ENCODE data around the gene CEACAM18.
"Not testable (repeated sequence)": the region's sequence is repeated elsewhere in the genome, so short reads cannot be mapped to it uniquely, and the experiment has no call there.

CEACAM18 gene

DNA sequence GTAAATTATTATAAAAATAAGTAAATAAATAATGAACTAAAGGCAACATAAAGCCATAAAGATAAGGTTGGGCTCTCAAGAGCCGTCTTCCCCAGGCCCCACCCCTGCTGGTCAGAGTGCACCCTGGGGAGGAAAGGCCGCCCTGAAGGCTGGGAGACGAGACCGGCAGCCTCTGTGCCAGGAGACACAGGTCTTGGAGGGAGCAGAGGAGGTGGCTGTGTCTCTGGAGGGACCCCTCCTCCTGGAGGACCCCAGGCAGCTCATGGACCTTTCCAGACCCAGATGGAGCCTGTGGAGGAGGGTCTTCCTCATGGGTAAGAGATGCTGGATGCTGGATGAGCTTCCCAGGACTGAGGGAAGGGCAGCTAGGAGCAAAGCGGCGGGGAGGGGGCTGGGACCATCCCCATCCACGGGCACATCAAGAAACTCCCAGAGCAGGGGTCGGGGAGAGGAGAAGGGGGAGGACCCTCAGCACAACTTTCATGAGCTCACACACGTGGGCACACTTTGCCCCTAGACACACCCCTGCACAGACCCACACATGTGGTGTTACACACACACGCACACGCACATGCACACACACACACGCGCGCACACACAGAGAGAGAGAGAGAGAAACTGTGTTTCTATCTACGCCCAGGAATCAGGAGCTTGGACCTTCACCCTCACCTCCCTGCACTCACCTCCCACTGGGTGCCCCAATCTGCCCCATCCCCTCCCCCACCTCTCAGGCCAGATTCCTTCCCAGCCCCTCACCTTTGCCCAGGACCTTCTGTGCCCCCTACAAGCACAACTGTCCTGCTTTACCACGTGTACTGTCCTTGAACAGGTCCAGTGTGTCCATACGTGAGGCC lies at the start of gene CEACAM18:
CEACAM18 (plus strand) TSS at position 159 of the 854 bp plus-strand sequence.
- Mint-ChIP-seq H3K4me1 (ENCODE audit: low read depth) (no peaks in the 10 kb centered on the region), H3K9me3 (no peaks in the 10 kb centered on the region), H3K27ac (no peak within 1 kb of the TSS), H3K36me3 (ENCODE audit: low read depth) (no peaks in the 10 kb centered on the region), H3K27me3 (peaks cover 62% of the 10 kb centered on the region), H3K4me3 (no peak within 1 kb of the TSS)
- intact Hi-C loops (cut with micrococcal nuclease) = loop anchor here (10.0 kb wide), 1 partner anchor 356 kb away; no protein-coding TSS in a partner anchor

DNA sequence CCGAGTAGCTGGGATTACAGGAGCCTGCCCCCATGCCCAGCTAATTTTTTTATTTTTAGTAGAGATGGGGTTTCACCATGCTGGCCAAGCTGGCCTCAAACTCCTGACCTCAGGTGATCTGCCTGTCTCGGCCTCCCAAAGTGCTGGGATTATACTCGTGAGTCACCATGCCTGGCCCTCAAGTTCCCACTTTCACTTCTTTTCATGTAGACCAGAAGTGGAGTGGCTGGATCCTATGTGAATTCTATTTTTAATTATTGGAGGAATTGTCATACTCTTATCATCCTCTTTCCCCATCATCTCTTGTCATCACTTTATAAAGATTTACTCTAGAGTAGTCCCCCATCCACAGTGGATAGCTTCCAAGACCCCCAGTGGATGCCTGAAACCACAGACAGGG lies 48.1 kb upstream of the CEACAM18 start:
- Mint-ChIP-seq H3K36me3 (ENCODE audit: low read depth) (no peaks in the 10 kb centered on the region), H3K9me3 (no peaks in the 10 kb centered on the region), H3K27ac (no peak overlapping the region), H3K27me3 (no peaks in the 10 kb centered on the region), H3K4me1 (ENCODE audit: low read depth) (peaks cover 64% of the 10 kb centered on the region), H3K4me3 (no peak overlapping the region)
- intact Hi-C loops (cut with micrococcal nuclease) = no loop called here

- Mint-ChIP-seq H3K4me1 (ENCODE audit: low read depth) (peaks cover 59% of the 10 kb centered on the region), H3K9me3 (no peaks in the 10 kb centered on the region), H3K27ac (no peak overlapping the region), H3K27me3 (peaks cover 1% of the 10 kb centered on the region), H3K4me3 (no peak overlapping the region), H3K36me3 (ENCODE audit: low read depth) (no peaks in the 10 kb centered on the region)
- intact Hi-C loops (cut with micrococcal nuclease) = no loop called here
Measured at GRCh38 chr19:51431124-51431523, 47.2 kb upstream of the CEACAM18 start.

GRCh38 chr19:51433043-51433442 lies 45.3 kb upstream of the CEACAM18 start:
- H3K4me3 Mint-ChIP-seq = no peak overlapping the region
- H3K36me3 Mint-ChIP-seq (ENCODE audit: low read depth) = no peaks in the 10 kb centered on the region
- intact Hi-C loops (cut with micrococcal nuclease) = no loop called here
- H3K27ac Mint-ChIP-seq = no peak overlapping the region
- peaks cover 3% of the 10 kb centered on the region for H3K27me3 Mint-ChIP-seq
- H3K9me3 Mint-ChIP-seq = no peaks in the 10 kb centered on the region
- peaks cover 46% of the 10 kb centered on the region for H3K4me1 Mint-ChIP-seq (ENCODE audit: low read depth)

DNA sequence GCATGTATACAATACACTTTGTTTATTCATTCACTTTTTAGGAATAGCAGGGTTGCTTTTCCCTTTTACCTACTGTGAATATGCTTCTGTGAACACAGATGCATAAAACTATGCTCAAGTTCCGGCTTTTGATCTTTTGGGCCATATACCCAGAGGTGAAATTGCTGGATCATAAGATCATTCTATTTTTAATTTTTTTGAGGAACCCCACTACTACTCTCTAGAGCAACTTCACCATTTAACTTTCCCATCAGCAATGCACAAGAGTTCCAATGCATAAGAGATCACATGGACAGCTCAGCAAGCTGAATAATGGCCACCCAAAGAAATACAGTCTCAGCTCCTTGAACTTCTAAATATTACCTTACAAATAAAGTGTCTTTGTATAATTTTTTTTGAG lies 43.9 kb upstream of the CEACAM18 start:
- H3K4me1 Mint-ChIP-seq (ENCODE audit: low read depth) = peaks cover 52% of the 10 kb centered on the region
- H3K27ac Mint-ChIP-seq = no peak overlapping the region
- H3K4me3 Mint-ChIP-seq = no peak overlapping the region
- H3K27me3 Mint-ChIP-seq = peaks cover 3% of the 10 kb centered on the region
- no peaks in the 10 kb centered on the region for H3K9me3 Mint-ChIP-seq
- intact Hi-C loops (cut with micrococcal nuclease) = no loop called here
- no peaks in the 10 kb centered on the region for H3K36me3 Mint-ChIP-seq (ENCODE audit: low read depth)

DNA sequence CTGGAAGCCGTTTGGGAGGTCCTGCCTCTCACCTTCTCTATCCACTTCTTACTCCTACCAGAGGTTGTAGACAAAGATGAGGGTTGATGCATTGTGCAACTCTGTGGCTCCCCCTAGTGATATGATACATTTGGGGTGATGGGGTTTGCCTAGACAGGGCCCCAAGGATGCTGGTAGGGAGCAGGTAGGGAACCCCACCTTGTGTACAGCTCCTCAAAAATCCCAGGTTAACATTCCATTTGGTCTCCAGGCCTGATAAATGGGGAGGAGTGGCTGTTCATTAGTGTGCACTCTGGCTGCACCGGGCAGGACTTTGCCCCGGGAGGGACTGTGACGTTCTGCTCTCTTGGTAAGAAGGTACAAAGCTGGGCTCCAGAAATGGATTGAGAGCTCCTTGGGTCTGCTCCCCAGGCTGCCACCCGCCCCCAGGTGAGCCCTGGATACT lies 39.3 kb upstream of the CEACAM18 start:
- no peaks in the 10 kb centered on the region for H3K9me3 Mint-ChIP-seq
- no peak overlapping the region for H3K27ac Mint-ChIP-seq
- no peak overlapping the region for H3K4me3 Mint-ChIP-seq
- H3K36me3 Mint-ChIP-seq (ENCODE audit: low read depth) = no peaks in the 10 kb centered on the region
- H3K27me3 Mint-ChIP-seq = peaks cover 26% of the 10 kb centered on the region
- intact Hi-C loops (cut with micrococcal nuclease) = loop anchor here (2.0 to 5.0 kb wide), 2 partner anchors 16 to 102 kb away; no protein-coding TSS in a partner anchor
- H3K4me1 Mint-ChIP-seq (ENCODE audit: low read depth) = peaks cover 51% of the 10 kb centered on the region

GRCh38 chr19:51440052-51440451 lies 38.3 kb upstream of the CEACAM18 start:
- peaks cover 44% of the 10 kb centered on the region for H3K4me1 Mint-ChIP-seq (ENCODE audit: low read depth)
- no peaks in the 10 kb centered on the region for H3K36me3 Mint-ChIP-seq (ENCODE audit: low read depth)
- H3K4me3 Mint-ChIP-seq = no peak overlapping the region
- H3K9me3 Mint-ChIP-seq = no peaks in the 10 kb centered on the region
- H3K27ac Mint-ChIP-seq = no peak overlapping the region
- peaks cover 31% of the 10 kb centered on the region for H3K27me3 Mint-ChIP-seq
- intact Hi-C loops (cut with micrococcal nuclease) = no loop called here

- intact Hi-C loops (cut with micrococcal nuclease) = no loop called here
- Mint-ChIP-seq H3K4me3 (peak overlapping the region; percentile 69), H3K36me3 (ENCODE audit: low read depth) (no peaks in the 10 kb centered on the region), H3K27me3 (peaks cover 37% of the 10 kb centered on the region), H3K9me3 (no peaks in the 10 kb centered on the region), H3K27ac (peak overlapping the region; percentile 79), H3K4me1 (ENCODE audit: low read depth) (peaks cover 44% of the 10 kb centered on the region)
Measured at GRCh38 chr19:51440846-51441409, 37.4 kb upstream of the CEACAM18 start.

DNA sequence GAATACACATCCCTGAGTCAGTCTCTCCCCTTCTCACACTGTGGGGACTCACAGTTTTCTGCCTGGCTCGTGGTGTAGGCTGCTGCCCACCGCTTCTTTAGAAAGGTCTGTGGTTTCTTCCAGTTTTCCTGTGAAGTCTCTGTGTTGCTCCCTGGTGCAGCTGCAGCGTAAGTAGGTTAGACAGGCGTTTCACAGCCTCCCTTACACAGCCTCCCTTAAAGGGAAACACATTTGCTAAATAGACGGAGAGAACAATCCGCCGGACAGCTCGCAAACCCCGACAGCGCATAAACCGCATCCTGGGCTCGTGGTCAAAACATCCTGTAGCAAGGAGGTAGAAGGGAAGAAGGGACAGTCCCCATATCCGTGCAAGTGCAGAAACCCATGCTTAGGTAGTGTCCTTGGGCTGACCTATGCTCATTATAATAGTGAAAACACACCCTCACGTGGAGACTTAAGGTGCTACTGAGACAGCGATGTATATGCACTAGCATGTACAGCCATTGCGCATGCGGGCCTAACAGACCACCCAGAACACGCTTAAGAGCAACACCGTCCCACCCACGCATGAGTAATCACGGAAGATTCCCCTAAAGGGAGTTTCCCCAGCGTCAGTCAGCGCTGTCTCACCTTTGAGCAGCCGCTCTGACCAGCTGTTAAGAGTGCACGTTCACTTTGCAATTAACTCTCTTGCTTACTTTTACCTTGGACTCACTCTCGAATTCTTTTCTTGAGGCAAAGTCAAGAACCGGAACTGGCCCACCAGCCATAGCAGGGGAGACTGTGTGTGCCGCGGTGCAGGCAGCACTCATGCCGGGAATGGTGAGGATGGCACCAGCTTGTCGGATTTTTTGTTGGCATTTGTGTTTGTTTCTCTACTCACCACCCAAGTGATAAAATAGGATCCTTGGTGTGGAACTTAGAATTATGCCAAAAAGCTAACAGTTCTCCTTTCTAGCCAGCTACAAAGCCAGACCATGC lies 36.6 kb upstream of the CEACAM18 start:
- Mint-ChIP-seq H3K9me3 (no peaks in the 10 kb centered on the region), H3K4me1 (ENCODE audit: low read depth) (peaks cover 44% of the 10 kb centered on the region), H3K36me3 (ENCODE audit: low read depth) (no peaks in the 10 kb centered on the region), H3K27ac (peak overlapping the region; percentile 79), H3K4me3 (peak overlapping the region; percentile 69), H3K27me3 (peaks cover 36% of the 10 kb centered on the region)
- intact Hi-C loops (cut with micrococcal nuclease) = no loop called here

DNA sequence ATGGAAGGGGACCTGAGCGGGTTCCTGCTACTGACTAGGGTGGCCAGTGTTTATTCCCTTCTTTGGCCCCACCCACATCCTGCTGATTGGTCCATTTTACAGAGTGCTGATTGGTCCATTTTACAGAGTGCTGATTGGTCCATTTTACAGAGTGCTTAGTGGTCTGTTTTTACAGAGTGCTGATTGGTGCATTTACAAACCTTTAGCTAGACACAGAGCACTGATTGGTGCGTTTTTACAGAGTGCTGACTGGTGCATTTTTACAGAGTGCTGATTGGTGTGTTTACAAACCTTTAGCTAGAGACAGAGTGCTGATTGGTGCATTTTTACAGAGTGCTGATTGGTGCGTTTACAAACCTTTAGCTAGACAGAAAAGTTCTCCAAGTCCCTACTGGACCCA lies 30.8 kb upstream of the CEACAM18 start:
- H3K36me3 Mint-ChIP-seq (ENCODE audit: low read depth); intact Hi-C loops (cut with micrococcal nuclease); H3K4me3 Mint-ChIP-seq; H3K27ac Mint-ChIP-seq: not testable (repeated sequence)
- H3K4me1 Mint-ChIP-seq (ENCODE audit: low read depth) = peaks cover 16% of the 10 kb centered on the region
- H3K27me3 Mint-ChIP-seq = peaks cover 55% of the 10 kb centered on the region
- H3K9me3 Mint-ChIP-seq = peaks cover 11% of the 10 kb centered on the region

DNA sequence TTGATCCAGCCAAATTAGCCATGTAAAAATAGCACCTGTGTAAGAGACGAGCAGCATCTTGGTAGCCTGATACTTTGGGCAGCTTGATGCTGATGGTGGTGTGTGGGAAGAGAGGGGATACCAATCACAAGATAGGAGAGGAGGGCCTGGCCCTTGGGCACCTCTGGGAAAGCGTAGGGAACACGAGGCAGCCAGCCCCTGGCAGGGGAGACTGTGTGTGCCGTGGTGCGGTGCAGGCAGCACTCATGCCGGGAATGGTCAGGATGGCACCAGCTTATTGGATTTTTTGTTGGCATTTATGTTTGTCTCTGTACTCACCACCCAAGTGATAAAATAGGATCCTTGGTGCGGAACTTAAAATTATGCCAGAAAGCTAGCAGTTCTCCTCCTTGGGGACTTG lies 30.3 kb upstream of the CEACAM18 start:
- Mint-ChIP-seq H3K4me1 (ENCODE audit: low read depth) (peaks cover 12% of the 10 kb centered on the region), H3K27me3 (peaks cover 50% of the 10 kb centered on the region), H3K27ac (peak overlapping the region; percentile 20), H3K36me3 (ENCODE audit: low read depth) (no peaks in the 10 kb centered on the region), H3K4me3 (no peak overlapping the region), H3K9me3 (peaks cover 11% of the 10 kb centered on the region)
- intact Hi-C loops (cut with micrococcal nuclease) = no loop called here

DNA sequence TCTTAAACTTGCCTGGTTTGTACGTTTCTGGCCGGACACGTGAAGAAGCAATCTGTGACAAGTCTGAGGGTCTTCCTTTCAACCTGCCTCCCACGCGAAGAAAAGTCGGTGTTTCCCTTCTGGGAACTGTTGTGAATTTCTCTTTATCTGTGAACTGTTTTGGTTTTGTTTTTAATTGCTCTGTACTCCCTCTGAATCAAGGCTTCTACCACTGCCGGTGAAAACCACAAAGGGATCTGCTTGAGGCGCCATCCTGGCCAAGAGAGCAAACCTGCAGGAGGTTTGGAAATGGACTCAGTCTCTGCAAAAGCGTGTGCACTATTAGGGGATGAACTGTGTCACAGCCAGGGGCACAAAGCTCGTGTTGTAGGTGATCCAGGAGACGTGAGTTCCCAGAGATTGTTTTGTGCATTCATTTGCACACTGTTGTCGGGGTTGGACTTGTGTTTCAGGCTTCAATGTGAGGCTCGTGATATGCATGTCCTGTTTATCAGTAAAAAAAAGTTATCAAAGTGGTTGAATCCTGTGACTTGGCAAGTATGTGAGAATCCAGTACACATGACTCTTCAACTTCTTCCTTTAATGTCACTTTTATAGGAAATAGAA lies 29.8 kb upstream of the CEACAM18 start:
- intact Hi-C loops (cut with micrococcal nuclease) = no loop called here
- peaks cover 11% of the 10 kb centered on the region for H3K9me3 Mint-ChIP-seq
- peak overlapping the region; percentile 55 for H3K4me3 Mint-ChIP-seq
- no peaks in the 10 kb centered on the region for H3K36me3 Mint-ChIP-seq (ENCODE audit: low read depth)
- H3K4me1 Mint-ChIP-seq (ENCODE audit: low read depth) = peaks cover 12% of the 10 kb centered on the region
- H3K27ac Mint-ChIP-seq = peak overlapping the region; percentile 20
- H3K27me3 Mint-ChIP-seq = peaks cover 50% of the 10 kb centered on the region

- intact Hi-C loops (cut with micrococcal nuclease) = no loop called here
- H3K9me3 Mint-ChIP-seq = peaks cover 11% of the 10 kb centered on the region
- H3K36me3 Mint-ChIP-seq (ENCODE audit: low read depth) = no peaks in the 10 kb centered on the region
- H3K27me3 Mint-ChIP-seq = peaks cover 45% of the 10 kb centered on the region
- H3K4me3 Mint-ChIP-seq = no peak overlapping the region
- no peak overlapping the region for H3K27ac Mint-ChIP-seq
- peaks cover 17% of the 10 kb centered on the region for H3K4me1 Mint-ChIP-seq (ENCODE audit: low read depth)
Measured at GRCh38 chr19:51450730-51451307, 27.5 kb upstream of the CEACAM18 start.
